ENCODE measurements around the gene CAV2.

The CAV2 gene

DNA sequence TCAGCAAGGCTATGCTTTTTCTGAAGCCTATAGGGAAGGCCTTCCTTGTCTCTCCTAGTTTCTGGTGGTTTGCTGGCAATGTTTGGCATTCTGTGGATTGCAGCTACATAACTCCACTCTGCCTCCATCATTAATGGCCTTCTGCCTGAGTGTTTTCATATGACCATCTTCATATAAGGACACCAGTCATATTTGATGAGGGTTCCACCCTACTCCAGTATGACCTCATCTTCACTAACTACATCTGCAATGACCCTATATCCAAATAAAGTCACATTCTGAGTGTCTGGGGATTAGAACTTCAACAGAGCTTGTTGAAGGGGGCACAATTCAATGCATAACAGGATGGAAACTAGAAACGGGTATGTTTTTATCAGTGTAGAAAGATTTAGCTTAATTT lies 47.4 kb downstream of the CAV2 start:
- DNase-seq (ENCODE audit: low read depth in 2 of 2) = no peak

DNA sequence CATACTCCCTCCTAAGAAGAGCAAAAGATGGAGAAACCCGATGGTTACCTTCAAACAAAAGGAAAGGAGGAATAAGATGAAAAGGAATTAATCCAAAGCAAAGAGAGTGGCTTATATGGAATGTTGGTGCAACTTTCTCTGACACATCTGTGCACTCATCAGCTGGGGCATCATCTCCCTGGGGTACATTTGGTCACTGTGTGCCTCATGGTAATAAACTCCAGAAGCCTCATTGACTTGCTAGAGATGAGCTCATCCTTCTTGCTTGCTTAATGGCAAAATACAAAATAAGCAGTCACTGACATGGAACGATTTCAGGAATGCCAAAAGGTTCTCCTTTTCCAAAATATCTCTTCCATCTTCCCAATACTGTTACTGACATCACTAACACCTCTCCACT lies 47.8 kb downstream of the CAV2 start:
- DNase-seq (ENCODE audit: low read depth in 2 of 2) = no peak

DNA sequence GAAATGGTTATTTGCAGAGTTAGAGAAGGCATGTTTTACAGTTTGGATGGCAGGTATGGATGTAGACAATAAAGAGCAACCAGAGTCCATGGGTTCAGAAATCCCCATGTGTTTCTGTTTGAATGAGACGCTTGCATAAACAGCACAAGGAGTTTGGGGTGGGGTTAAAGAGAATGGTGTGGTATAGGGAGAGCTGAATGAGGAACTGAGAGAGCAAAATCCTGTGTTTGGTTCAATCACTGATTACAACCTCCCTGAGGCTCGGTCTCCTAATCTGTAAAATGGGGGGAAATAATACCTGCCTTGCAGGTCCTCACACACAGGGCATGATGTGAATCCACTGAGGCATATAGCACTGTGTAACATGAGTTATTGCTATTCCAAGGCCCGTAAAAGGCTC lies 49.0 kb downstream of the CAV2 start:
- no peak for DNase-seq (ENCODE audit: low read depth in 2 of 2)

DNA sequence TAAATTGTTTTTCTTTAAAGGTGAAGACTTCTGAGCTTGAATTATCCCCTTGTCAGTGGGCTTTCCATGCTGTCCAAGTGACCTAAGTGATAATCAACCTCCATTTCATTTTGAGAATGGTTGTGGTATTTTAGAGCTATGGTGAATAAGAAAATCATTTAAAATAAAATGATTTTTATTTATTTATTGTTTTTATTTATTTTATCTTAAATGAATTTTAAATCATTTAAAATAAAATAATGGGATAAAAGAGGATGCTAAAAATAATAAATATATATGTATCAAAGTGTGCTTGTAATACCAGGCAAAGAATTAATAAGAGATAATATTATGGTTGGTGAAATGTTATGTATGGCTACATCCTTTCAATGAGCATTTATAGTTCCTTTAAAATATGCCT lies 49.8 kb downstream of the CAV2 start:
- no peak for DNase-seq (ENCODE audit: low read depth in 2 of 2)

DNA sequence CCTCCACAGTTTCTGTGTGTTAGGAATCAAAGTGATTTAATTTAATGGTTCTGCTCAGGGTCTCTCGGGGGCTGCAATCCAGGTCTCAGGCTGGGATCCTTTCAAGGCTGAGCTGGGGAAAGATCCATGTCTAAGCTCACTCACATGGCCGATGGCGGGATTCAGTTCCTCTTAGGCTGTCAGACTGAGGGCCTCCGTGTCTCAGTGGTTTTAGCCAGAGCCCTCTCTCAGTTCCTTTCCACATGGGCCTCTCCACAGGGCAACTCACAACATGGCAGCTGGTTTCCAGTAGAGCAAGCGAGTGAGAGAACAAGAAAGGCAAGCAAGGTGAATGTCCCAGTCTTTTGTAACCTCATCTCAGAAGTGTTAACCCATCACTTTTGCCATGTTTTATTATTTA lies 52.2 kb downstream of the CAV2 start:
- DNase-seq (ENCODE audit: low read depth in 2 of 2) = no peak

DNA sequence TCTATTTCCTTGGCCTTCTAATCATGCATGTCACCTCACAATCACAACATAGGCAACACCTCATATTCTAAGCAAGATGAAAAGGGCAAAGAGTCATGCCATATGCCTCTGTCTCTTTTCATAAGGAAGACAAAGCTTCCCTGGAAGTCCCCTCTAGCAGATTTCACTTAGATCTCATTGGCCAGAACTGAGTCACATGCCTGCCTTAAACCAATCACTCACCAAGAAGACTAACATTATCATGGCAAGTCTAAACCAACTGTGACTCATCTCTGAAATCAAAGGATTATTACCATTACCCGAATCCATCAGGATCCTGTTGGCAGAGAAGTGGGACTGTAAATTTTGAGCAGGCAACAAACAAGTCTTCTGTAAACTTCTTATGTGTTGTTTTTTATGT lies 53.1 kb downstream of the CAV2 start:
- DNase-seq (ENCODE audit: low read depth in 2 of 2) = no peak

DNA sequence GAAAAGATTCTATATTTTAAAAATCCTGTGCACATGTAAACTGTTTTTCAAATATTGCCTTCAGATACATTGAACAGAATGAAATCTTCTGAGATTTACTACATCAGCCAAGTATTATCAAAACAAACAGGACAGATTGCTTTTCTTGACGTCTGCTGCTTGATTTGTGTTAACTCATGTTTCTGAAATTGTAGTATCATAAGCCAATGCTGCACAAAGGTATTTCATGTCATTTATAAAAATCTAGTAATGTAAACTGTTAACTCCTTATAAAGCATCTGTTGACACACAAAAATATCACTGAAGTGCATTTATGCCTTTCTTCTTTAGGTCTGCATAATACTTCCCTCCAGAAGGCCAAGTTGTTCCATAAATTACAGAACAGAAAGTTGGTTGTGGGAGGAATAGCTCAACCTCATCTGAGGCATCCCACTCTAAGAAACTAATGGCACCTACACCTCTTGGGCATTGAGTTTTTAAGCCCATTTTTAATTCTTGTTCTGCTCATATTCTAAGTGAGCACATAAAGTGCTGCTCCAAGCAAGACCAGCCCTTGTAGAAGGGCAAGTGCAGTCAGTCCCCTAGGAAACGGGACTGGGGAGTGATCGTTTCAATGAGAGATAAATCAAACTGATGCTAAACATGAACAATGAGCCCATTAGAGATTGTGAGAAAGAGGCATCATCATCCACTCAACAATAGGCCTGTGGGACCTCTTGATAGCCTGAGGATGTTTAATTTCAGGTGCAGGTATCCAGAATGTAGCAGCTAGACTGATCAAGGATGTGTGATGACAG lies 53.8 kb downstream of the CAV2 start:
- no peak for DNase-seq (ENCODE audit: low read depth in 2 of 2)

DNA sequence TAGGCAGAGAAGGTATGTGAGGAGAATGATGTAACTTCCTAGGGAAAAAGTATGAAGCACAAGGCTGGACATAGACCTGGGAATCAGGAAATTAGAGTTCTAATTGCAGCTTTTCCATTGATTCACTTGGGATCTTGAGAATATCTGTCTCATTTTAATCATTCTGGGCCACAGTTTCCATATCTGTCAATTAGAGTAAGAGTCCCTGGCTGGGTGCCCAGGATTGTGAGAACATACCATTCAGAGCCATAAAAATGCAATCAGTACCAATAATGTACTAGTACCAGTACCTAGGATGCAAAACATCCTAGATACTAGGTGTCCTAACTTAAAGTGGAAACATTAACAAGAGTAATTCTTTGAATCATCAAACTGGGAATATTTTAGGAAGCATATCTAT lies 54.9 kb downstream of the CAV2 start:
- no peak for DNase-seq (ENCODE audit: low read depth in 2 of 2)

DNA sequence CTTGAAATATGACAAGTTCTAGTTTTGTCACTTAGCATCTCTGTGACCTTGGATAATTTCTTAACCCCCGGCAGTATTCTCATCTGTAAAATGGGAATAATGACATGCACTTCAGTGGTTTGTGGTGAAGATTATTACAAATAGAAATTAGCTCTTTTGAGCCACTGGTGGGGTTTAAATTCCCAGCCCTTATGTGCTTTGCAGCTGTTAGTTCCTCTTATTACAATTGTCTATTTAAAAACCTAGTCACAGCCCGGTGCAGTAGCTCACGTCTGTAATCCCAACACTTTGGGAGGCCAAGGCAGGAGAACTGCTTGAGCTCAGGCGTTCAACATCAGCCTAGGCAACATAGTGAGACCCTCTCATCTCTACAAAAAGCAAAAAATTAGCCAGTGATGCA lies 55.4 kb downstream of the CAV2 start:
- no peak for DNase-seq (ENCODE audit: low read depth in 2 of 2)

DNA sequence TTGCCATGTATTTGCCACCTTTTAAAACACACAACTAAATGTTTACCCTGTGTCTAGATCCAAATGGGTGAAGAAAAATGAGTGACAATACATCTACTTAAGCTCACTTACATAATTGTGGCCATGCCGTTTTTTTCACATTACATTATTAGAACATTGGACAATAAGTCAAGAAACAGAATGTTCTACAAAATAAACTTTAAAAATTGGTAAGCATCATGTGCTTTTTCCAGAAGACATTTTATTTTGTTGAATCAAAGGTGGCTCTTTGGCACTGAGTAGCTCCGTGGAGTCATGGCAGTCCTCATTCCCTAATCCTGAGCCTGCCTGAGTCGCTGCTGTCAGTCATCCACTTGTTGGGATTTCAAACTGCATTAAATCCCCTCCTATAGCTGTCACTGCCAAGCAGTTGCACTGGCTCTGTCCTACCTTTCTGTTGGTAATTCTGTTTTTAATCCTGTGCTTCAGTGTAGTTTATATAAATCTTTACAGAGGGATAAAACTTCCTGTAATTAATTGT lies 57.6 kb downstream of the CAV2 start:
- DNase-seq (ENCODE audit: low read depth in 2 of 2) = no peak

DNA sequence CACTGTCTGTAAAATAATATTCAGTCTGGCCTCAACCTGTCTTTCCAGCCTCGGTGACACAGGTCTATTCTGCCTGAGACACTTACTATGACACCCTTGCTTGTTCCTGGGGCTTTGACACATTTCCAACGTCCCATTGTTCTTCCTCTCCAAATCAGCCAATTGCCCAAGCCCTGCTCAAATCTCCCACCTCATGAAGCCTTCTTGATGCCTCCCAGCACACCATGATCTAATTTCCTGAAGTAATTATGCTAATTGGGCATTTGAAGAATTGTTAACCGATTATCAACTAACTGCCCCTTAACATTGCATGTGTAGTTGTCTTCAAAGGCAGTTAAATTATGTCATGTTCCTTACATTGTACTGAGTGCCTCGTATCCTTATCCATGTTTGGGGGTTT lies 58.4 kb downstream of the CAV2 start:
- no peak for DNase-seq (ENCODE audit: low read depth in 2 of 2)

All from stimulated activated CD4-positive, alpha-beta T cell treated with anti-CD3 and anti-CD28 coated beads, Interleukin-1b, Interleukin-23, amount 100 ng/mL, for 1 hour (primary cell).